ENCODE data around the gene TMPRSS13.

TMPRSS13 gene

GRCh38 chr11:117910525-117910924 is 18.7 kb downstream of the TMPRSS13 start:
- no peak for DNase-seq

DNA sequence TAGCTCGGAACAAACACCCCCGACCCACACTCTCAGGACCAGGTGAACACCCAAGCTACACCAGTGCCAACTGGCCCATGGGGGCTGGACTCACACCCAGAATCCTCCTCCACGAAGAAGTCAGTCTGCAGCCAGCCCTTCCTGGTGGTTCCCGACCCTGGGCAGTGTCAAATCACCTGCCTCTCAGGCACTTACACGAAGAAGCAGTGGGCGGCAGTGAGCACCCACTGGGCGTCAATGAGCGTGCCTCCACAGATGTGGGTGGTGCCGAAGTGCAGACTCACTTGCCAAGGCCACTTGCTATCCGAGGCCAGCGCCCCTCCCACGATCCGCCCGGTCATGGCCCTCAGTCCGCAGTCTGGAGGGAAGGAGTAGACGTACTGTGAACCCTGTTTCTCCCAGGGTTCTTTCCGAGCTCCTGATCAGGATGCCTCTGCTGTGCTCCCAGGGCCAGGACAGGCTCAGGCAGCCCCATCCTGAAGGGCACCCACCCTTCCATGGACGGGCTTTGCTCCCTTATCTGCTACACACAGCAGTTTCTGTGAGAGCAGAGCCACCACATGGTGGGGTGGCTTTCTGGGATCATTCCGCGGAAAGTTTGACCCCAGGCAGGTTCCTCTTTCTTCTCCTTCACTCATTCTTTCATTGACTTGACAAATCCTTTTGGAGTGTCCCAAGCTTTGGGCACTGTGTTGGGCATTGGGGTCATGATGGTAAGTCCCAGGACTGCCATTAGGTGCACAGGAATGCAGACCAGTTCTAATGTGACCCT is 19.4 kb downstream of the TMPRSS13 start:
- no peak for DNase-seq

- DNase-seq: no peak
Measured at GRCh38 chr11:117908959-117909610, 20.1 kb downstream of the TMPRSS13 start.

GRCh38 chr11:117908109-117908895 is 20.9 kb downstream of the TMPRSS13 start:
- DNase-seq: no peak

- peak; percentile 97 for DNase-seq
Measured at GRCh38 chr11:117907276-117908108, 21.7 kb downstream of the TMPRSS13 start.

DNA sequence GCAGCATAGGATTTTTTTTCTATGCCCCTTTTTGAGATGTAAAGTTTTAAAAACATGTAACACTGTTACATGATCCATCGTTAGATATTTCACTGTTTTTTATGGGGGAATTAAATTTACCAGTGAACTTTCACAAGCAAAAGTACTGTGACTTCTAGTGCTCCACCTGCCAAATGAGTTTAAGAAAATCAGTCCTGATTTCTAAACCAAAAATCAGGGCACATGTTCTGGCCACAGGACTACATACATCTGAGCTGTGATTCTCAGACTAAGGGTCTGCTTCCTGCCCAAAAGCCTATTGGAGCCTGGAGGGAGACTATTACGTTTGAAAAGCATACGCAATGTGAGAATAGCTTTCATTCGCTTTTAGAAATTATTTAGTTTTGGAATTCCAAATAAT is 22.5 kb downstream of the TMPRSS13 start:
- DNase-seq: no peak

DNA sequence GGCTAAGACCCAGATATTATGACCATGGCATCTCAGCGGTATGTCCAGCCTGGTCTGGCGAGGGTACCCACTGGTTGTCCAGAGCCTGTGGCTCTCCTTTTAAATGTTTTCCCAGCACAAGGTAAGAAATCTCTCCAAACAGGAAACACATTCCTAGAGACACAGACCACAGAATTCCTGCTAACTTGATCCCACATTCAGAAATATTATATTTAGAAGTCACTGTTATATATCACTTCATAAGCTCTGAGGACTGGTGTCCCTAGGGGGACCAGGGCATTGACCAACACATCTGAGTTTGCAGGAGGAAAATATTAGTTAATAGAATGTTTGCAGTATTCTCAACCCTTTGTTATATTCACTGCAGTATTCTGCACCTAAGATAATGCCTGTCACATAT is 23.1 kb downstream of the TMPRSS13 start:
- DNase-seq: no peak

GRCh38 chr11:117905524-117905923 is 23.7 kb downstream of the TMPRSS13 start:
- no peak for DNase-seq

DNA sequence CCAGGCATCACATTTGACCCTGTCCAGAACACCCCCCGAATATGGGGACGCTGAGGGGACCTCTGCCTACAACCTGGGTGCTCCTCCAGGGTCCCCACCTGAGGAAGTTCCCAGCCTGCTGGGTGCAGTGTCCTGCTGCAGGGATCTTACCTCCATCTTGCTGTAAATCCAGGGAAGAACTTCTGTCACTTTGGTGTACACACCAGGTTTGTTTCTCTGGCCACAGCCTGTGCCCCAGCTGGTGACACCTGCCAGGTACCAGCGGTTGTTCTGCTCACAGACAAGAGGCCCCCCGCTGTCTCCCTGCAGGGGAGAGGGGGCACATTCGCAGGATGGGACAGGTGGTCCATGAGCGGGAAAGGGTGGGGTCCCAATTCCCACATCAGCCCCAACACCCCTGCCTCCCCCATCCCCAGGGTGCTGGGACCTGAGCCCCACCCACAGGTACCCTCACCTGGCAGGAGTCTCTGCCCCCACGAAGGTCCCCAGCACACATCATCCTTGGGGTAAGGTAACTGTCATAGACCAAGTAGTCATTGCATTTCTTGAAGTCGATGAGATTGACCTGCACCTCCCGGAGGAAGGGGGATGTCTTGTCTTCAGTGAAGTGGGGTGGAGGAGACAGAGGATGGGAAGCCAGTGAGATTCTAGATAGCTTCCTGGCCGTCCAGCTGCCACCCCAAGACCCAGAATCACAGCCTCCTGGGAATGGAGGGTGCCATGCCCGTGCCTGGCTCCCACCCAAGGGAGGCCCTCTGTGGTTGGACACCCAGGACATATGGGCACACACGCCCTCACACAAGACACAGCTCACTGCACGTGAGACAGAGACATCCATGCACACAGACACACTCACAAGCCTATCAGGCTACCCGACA is 25.5 kb downstream of the TMPRSS13 start:
- no peak for DNase-seq

DNA sequence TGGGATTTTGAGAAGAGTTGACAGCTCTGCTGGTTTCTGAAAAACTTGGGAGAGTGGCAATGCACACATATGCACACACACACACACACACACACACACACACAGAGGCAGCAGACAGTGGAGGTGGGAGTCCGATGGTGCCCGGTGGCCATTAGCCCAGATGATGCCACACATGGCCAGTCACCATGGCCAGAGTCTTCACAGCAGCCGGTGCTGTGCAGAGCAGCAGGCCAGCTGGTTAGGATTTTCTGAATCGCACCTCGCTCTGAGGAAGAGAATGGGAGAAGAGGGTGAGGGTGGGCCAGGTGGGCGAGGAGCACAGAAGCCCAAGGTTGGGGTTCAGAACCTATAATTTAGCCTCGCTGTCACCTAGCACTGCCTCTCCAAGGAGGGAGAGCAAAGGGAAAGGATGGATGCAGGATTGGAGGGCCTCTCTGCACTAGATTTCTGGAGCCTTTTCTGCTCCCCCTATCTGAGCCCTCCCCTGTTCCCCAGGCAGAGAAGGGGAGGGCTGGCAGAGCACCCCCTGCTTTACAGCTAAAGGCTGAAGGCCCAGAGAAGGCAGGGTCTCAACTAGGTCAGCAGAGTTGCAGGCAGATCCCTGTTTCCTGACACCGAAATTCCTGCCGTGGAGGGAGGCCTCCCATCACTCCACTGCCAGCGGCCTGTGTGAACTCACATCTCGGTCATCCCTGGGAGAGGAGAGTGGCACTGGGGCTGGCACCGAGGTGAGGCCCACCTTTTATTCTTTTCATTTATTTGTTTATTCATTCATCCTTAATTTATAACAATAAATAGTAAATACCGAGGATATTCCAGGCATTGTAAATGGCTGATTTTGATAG is 27.0 kb downstream of the TMPRSS13 start:
- DNase-seq: no peak

- DNase-seq: no peak
Measured at GRCh38 chr11:117901601-117902000, 27.6 kb downstream of the TMPRSS13 start.

DNA sequence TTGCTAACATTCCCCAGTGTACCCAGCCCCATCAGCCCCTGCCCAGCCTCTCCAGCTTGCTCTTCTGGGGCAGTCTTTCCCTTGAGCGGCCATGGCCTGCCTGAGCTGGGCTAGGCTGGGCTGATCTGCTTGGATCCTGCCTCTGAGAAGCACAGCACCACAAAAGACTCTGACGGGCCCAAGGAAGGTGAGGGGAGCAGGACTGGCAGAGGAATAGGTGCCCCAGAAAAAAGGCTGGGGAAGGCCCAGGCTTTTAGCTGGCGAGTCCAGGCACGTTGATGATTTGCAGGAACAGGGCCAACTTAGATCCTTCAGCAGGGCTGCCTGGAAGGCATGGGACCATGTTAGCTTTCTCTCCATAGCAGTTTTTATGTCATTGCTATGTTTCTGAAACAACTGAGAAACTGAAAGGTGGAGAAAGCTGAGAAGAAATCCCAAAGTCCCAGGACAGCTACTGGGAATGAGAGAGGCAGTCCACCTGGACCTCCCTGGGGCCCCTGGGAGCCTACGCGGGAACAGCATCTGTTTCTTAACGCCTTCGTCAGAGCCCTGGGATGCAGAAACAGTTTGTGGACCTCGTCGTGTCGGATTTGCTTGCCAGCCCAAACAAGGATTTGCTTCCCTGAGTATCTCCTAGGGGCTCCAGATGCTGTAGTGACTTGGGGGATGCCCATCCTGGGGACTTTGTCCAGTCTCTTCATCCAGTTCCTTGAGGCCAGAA is 28.3 kb downstream of the TMPRSS13 start:
- DNase-seq: peak; percentile 52

DNA sequence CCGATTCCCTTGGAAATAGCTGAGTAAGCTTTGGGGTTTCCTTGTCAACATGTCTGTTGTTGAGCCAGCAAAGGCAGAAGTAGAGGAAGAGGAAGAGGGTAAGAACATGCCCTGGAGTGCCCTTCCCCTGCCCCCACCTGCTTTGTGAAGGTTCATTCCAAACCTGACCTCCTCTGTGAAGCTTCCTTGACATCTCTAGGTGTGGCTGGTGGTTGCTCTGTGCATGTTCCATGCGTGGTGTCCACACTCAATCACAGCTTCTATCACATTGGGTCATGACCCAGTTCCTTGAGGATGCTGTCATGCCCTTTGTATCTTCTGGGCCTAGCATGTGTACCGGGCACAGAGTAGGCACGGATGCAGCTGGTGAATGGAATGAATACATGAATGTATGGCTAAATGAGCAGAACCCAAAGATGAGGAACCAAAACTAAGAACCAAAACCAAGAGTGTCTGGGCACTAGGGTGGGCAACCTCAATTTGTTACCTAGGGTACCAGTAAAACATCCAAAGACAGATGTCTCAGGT is 29.0 kb downstream of the TMPRSS13 start:
- DNase-seq: no peak

GRCh38 chr11:117898059-117898458 is 31.1 kb downstream of the TMPRSS13 start:
- no peak for DNase-seq

- DNase-seq: no peak
Measured at GRCh38 chr11:117892651-117893050, 36.6 kb downstream of the TMPRSS13 start.

DNA sequence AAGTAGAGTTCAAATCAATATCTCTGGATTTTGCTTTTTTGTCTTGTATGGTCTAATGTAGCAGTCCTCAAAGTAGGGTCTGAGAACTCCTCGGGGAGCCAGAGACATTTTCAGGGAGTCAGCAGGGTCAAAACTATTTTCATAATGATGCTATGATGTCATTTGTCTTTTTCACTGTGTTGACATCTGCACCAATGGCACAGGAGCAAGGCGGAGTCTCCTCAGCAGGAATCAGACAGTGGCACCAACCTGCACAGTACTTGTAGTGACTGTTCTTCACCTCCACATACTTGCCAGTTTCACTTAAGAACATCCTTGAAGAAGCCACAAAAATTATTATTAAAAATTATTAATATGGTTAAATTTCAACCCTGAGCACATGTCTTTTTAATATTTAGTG is 37.8 kb downstream of the TMPRSS13 start:
- DNase-seq: no peak

DNA sequence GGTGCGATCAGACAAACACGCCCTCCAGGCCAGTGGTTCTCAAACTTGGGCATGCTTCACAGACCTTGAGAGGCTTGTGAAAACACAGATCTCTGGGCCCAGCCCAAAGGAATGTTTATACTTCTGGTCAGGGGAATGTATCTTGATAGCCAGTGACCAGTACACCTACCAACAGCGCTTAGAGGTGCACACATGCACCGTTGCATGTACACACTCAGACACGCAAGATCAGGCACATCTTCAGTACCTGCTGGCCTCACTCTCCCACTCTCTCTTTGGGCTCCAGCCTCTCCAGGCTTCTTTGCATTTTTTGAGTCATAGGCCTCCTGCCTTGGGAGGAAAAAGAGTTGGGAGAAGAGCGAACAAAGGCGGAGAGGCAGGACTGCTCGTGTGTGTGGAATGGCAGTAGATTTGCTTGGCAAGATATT is 41.0 kb downstream of the TMPRSS13 start:
- DNase-seq: no peak

DNA sequence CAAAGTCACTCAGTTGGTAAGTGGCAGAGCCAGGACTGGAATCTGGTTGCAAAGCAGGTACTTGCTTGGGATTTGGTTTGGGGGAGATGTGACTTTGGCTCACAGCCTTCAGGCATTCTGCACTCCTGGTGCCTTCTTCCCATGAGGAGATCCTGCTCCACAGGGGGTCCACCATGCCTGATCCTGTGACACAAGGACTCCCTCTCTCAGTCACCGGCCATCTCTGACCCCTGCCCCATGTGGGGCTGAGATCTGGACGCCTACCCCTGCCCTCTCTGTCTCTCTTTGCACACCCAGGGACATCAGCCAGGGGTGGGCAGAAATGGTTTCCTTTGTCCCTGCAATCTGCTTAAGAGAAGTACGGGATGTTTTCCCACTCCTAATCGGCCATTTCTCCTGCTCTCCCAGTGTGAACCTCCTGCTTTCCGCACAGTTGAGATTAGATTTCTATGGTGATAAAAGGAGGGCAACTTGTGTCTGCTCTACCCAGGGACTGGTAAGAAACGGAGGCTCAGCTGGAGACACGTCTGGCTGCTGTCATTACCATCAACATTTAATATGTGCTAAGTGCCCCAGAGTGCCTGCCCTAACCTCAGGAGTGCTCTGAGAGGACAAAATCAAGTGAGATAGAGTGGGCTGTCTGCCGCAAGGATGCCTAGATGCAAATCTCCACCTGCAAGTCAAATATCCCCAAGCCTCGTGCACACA is 41.6 kb downstream of the TMPRSS13 start:
- DNase-seq: no peak

GRCh38 chr11:117885777-117886176 is 43.4 kb downstream of the TMPRSS13 start:
- DNase-seq: no peak

Measured in NCI-H1105 (cell line).